ENCODE results near the gene OVOL2. TPM values are rescaled to one million over a fixed set of nuclear protein-coding genes. Genes with fewer than 3 reads are reported as not detected.
"Not testable (repeated sequence)": the region's sequence is repeated elsewhere in the genome, so short reads cannot be mapped to it uniquely, and the experiment has no call there.

Gene OVOL2
- not detected in 2 replicates for total RNA-seq

GRCh38 chr20:18057101-18057993, at the start of gene OVOL2:
Gene OVOL2, minus strand, starts transcription at chr20:18057916. Its CDS starts 282 bp downstream, at chr20:18057634.
- Mint-ChIP-seq H3K27ac (no peak within 1 kb of the TSS), H3K9me3 (peaks cover 6% of the 10 kb centered on the region), H3K27me3 (peaks cover 72% of the 10 kb centered on the region), H3K4me1 (peaks cover 4% of the 10 kb centered on the region), H3K36me3 (ENCODE audit: low read depth) (peaks cover 2% of the 10 kb centered on the region), H3K4me3 (peak within 1 kb of the TSS; percentile 64)
- intact Hi-C loops (cut with micrococcal nuclease), result no loop called here
- peak; percentile 59 for DNase-seq

GRCh38 chr20:18103497-18103896, 45.8 kb upstream of the OVOL2 start:
- no peaks in the 10 kb centered on the region for H3K36me3 Mint-ChIP-seq (ENCODE audit: low read depth)
- H3K9me3 Mint-ChIP-seq, result peaks cover 4% of the 10 kb centered on the region

GRCh38 chr20:18101125-18101810, 43.6 kb upstream of the OVOL2 start:
- intact Hi-C loops (cut with micrococcal nuclease), result no loop called here
- Mint-ChIP-seq H3K36me3 (ENCODE audit: low read depth) (no peaks in the 10 kb centered on the region), H3K4me3 (no peak overlapping the region), H3K4me1 (no peaks in the 10 kb centered on the region), H3K9me3 (peaks cover 4% of the 10 kb centered on the region), H3K27me3 (no peaks in the 10 kb centered on the region), H3K27ac (no peak overlapping the region)
- DNase-seq, result no peak

More at GRCh38 chr20:18103497-18103896, 45.8 kb upstream of the OVOL2 start:
- peaks cover 5% of the 10 kb centered on the region for H3K27me3 Mint-ChIP-seq
- no peak for DNase-seq
- no peak overlapping the region for H3K27ac Mint-ChIP-seq
- intact Hi-C loops (cut with micrococcal nuclease), result no loop called here
- H3K4me1 Mint-ChIP-seq, result no peaks in the 10 kb centered on the region
- H3K4me3 Mint-ChIP-seq, result no peak overlapping the region

- H3K4me3 Mint-ChIP-seq; H3K9me3 Mint-ChIP-seq; DNase-seq; H3K36me3 Mint-ChIP-seq (ENCODE audit: low read depth); H3K27me3 Mint-ChIP-seq; H3K4me1 Mint-ChIP-seq; H3K27ac Mint-ChIP-seq; intact Hi-C loops (cut with micrococcal nuclease): not testable (repeated sequence)
Observed at GRCh38 chr20:18100569-18100968, 42.9 kb upstream of the OVOL2 start.

GRCh38 chr20:18094191-18094590, 36.5 kb upstream of the OVOL2 start:
- H3K36me3 Mint-ChIP-seq (ENCODE audit: low read depth), result no peaks in the 10 kb centered on the region
- no peak overlapping the region for H3K4me3 Mint-ChIP-seq
- H3K4me1 Mint-ChIP-seq, result no peaks in the 10 kb centered on the region
- peaks cover 4% of the 10 kb centered on the region for H3K9me3 Mint-ChIP-seq
- no peak for DNase-seq
- H3K27me3 Mint-ChIP-seq, result no peaks in the 10 kb centered on the region
- no peak overlapping the region for H3K27ac Mint-ChIP-seq
- intact Hi-C loops (cut with micrococcal nuclease), result no loop called here

- DNase-seq, result no peak
- Mint-ChIP-seq H3K9me3 (no peaks in the 10 kb centered on the region), H3K27ac (no peak overlapping the region), H3K4me3 (no peak overlapping the region), H3K36me3 (ENCODE audit: low read depth) (no peaks in the 10 kb centered on the region), H3K4me1 (no peaks in the 10 kb centered on the region), H3K27me3 (no peaks in the 10 kb centered on the region)
- intact Hi-C loops (cut with micrococcal nuclease), result no loop called here
Observed at GRCh38 chr20:18093388-18093787, 35.7 kb upstream of the OVOL2 start.

GRCh38 chr20:18092890-18093289, 35.2 kb upstream of the OVOL2 start:
- intact Hi-C loops (cut with micrococcal nuclease), result no loop called here
- Mint-ChIP-seq H3K27me3 (no peaks in the 10 kb centered on the region), H3K27ac (no peak overlapping the region), H3K4me3 (no peak overlapping the region), H3K36me3 (ENCODE audit: low read depth) (no peaks in the 10 kb centered on the region), H3K4me1 (no peaks in the 10 kb centered on the region), H3K9me3 (no peaks in the 10 kb centered on the region)
- DNase-seq, result no peak

- intact Hi-C loops (cut with micrococcal nuclease), result no loop called here
Observed at GRCh38 chr20:18091623-18092022, 33.9 kb upstream of the OVOL2 start.

GRCh38 chr20:18090477-18090876, 32.8 kb upstream of the OVOL2 start:
- intact Hi-C loops (cut with micrococcal nuclease), result no loop called here
- Mint-ChIP-seq H3K4me3 (no peak overlapping the region), H3K36me3 (ENCODE audit: low read depth) (no peaks in the 10 kb centered on the region), H3K27ac (no peak overlapping the region), H3K9me3 (no peaks in the 10 kb centered on the region), H3K27me3 (no peaks in the 10 kb centered on the region), H3K4me1 (no peaks in the 10 kb centered on the region)
- DNase-seq, result no peak

More at GRCh38 chr20:18091623-18092022, 33.9 kb upstream of the OVOL2 start:
- H3K27me3 Mint-ChIP-seq, result no peaks in the 10 kb centered on the region
- no peaks in the 10 kb centered on the region for H3K4me1 Mint-ChIP-seq
- no peak overlapping the region for H3K4me3 Mint-ChIP-seq
- H3K9me3 Mint-ChIP-seq, result no peaks in the 10 kb centered on the region
- H3K36me3 Mint-ChIP-seq (ENCODE audit: low read depth), result no peaks in the 10 kb centered on the region
- DNase-seq, result no peak
- H3K27ac Mint-ChIP-seq, result no peak overlapping the region

GRCh38 chr20:18090044-18090443, 32.3 kb upstream of the OVOL2 start:
- no peak overlapping the region for H3K27ac Mint-ChIP-seq
- H3K36me3 Mint-ChIP-seq (ENCODE audit: low read depth), result no peaks in the 10 kb centered on the region
- no peaks in the 10 kb centered on the region for H3K27me3 Mint-ChIP-seq
- H3K4me1 Mint-ChIP-seq, result no peaks in the 10 kb centered on the region
- no peak for DNase-seq
- H3K9me3 Mint-ChIP-seq, result no peaks in the 10 kb centered on the region
- intact Hi-C loops (cut with micrococcal nuclease), result no loop called here
- H3K4me3 Mint-ChIP-seq, result no peak overlapping the region

GRCh38 chr20:18088841-18089240, 31.1 kb upstream of the OVOL2 start:
- H3K4me1 Mint-ChIP-seq; H3K4me3 Mint-ChIP-seq; H3K27ac Mint-ChIP-seq; H3K9me3 Mint-ChIP-seq; H3K27me3 Mint-ChIP-seq; H3K36me3 Mint-ChIP-seq (ENCODE audit: low read depth); DNase-seq; intact Hi-C loops (cut with micrococcal nuclease): not testable (repeated sequence)

- H3K4me3 Mint-ChIP-seq; H3K4me1 Mint-ChIP-seq; H3K27me3 Mint-ChIP-seq; DNase-seq; H3K27ac Mint-ChIP-seq; H3K9me3 Mint-ChIP-seq; H3K36me3 Mint-ChIP-seq (ENCODE audit: low read depth); intact Hi-C loops (cut with micrococcal nuclease): not testable (repeated sequence)
Observed at GRCh38 chr20:18088298-18088697, 30.6 kb upstream of the OVOL2 start.

- intact Hi-C loops (cut with micrococcal nuclease), result no loop called here
- DNase-seq, result no peak
- no peaks in the 10 kb centered on the region for H3K9me3 Mint-ChIP-seq
- H3K27ac Mint-ChIP-seq, result no peak overlapping the region
- H3K4me3 Mint-ChIP-seq, result no peak overlapping the region
- H3K36me3 Mint-ChIP-seq (ENCODE audit: low read depth), result no peaks in the 10 kb centered on the region
- no peaks in the 10 kb centered on the region for H3K27me3 Mint-ChIP-seq
- H3K4me1 Mint-ChIP-seq, result no peaks in the 10 kb centered on the region
Observed at GRCh38 chr20:18087054-18087453, 29.3 kb upstream of the OVOL2 start.

- H3K9me3 Mint-ChIP-seq; H3K4me3 Mint-ChIP-seq; intact Hi-C loops (cut with micrococcal nuclease); H3K27me3 Mint-ChIP-seq; H3K27ac Mint-ChIP-seq; DNase-seq; H3K4me1 Mint-ChIP-seq; H3K36me3 Mint-ChIP-seq (ENCODE audit: low read depth): not testable (repeated sequence)
Observed at GRCh38 chr20:18080836-18081235, 23.1 kb upstream of the OVOL2 start.

Data from activated CD4-positive, alpha-beta T cell treated with anti-CD3 and anti-CD28 coated beads, Interleukin-2, amount 10 ng/mL, durations not matched to agents 24 days and 14 days (primary cell).